ENCODE data around the gene MSRB3. TPM values are rescaled to one million over a fixed set of nuclear protein-coding genes. Genes with fewer than 3 reads are reported as not detected.

The MSRB3 gene
- total RNA-seq, 1 experiment from 2014 or later: 1.4 TPM

DNA sequence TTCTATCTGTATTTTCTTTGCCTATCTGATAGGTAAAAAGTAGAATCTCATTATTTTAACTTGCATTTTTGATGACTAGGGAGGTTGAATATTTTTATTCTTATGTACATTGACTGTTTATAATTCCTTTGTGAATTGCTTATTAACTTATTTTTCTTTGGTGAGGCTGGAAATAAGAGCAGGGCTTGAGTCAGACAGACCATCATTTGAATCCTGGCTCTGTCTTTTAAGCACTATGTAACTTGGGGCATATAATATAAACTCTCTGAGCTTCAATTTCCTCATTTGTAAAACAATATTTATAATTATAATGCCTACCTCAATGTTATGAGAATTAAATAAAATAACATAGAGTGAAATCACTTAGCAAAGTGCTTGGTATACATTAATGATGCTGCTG lies 108.9 kb downstream of the MSRB3 start:
- intact Hi-C loops (cut with micrococcal nuclease; ENCODE audit: unreplicated experiment): no loop called here
- Mint-ChIP-seq H3K27ac (ENCODE audit: unreplicated experiment) (no peak overlapping the region), H3K4me1 (ENCODE audit: low read depth, unreplicated experiment) (no peaks in the 10 kb centered on the region), H3K36me3 (ENCODE audit: insufficient read depth, unreplicated experiment) (no peaks in the 10 kb centered on the region), H3K9me3 (ENCODE audit: low read depth, unreplicated experiment) (no peaks in the 10 kb centered on the region), H3K4me3 (ENCODE audit: low read depth, unreplicated experiment) (no peak overlapping the region), H3K27me3 (ENCODE audit: unreplicated experiment) (no peaks in the 10 kb centered on the region)
- no peak for DNase-seq
- TF ChIP-seq CTCF (IDR thresholded peaks at IDR 0.05; ENCODE audit: unreplicated experiment): no peak
- BruUV-seq (replicated peaks): no TSS peak
- CTCF ChIA-PET: no interaction called here

- H3K36me3 Mint-ChIP-seq (ENCODE audit: insufficient read depth, unreplicated experiment): no peaks in the 10 kb centered on the region
- H3K4me1 Mint-ChIP-seq (ENCODE audit: low read depth, unreplicated experiment): no peaks in the 10 kb centered on the region
- CTCF ChIA-PET: no interaction called here
- BruUV-seq (replicated peaks): no TSS peak
- H3K9me3 Mint-ChIP-seq (ENCODE audit: low read depth, unreplicated experiment): no peaks in the 10 kb centered on the region
- intact Hi-C loops (cut with micrococcal nuclease; ENCODE audit: unreplicated experiment): no loop called here
- no peak for DNase-seq
- no peak overlapping the region for H3K4me3 Mint-ChIP-seq (ENCODE audit: low read depth, unreplicated experiment)
- TF ChIP-seq CTCF (IDR thresholded peaks at IDR 0.05; ENCODE audit: unreplicated experiment): no peak
- H3K27ac Mint-ChIP-seq (ENCODE audit: unreplicated experiment): no peak overlapping the region
- no peaks in the 10 kb centered on the region for H3K27me3 Mint-ChIP-seq (ENCODE audit: unreplicated experiment)
Observed at GRCh38 chr12:65389436-65389835, 111.0 kb downstream of the MSRB3 start.

DNA sequence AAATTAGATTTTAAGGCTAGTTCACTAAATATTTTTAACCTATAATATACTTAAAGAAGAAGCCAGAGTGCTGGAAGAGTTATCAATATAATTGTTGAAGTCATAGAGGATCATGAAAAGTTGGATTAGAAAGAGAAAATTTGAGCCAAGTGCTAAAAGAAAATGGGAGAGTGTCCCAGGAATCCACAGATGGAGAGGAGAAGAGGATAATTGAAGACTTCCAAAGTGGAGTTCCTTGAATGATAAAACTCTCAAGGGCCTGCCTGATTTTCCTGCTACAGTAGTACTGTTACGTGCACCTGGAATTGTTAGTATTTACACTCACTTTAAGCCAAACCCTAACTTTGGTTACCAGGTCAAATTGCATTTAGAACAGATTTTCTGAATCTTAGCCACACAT lies 113.2 kb downstream of the MSRB3 start:
- Mint-ChIP-seq H3K27me3 (ENCODE audit: unreplicated experiment) (no peaks in the 10 kb centered on the region), H3K9me3 (ENCODE audit: low read depth, unreplicated experiment) (peaks cover 5% of the 10 kb centered on the region), H3K4me3 (ENCODE audit: low read depth, unreplicated experiment) (no peak overlapping the region), H3K4me1 (ENCODE audit: low read depth, unreplicated experiment) (no peaks in the 10 kb centered on the region), H3K36me3 (ENCODE audit: insufficient read depth, unreplicated experiment) (no peaks in the 10 kb centered on the region), H3K27ac (ENCODE audit: unreplicated experiment) (no peak overlapping the region)
- intact Hi-C loops (cut with micrococcal nuclease; ENCODE audit: unreplicated experiment): no loop called here
- CTCF ChIA-PET: interaction anchor here (0.6 kb wide), 1 partner anchor 27 kb away, joined by 4 read pairs; no protein-coding TSS in a partner anchor
- no TSS peak for BruUV-seq (replicated peaks)
- no peak for TF ChIP-seq CTCF (IDR thresholded peaks at IDR 0.05; ENCODE audit: unreplicated experiment)
- DNase-seq: no peak

DNA sequence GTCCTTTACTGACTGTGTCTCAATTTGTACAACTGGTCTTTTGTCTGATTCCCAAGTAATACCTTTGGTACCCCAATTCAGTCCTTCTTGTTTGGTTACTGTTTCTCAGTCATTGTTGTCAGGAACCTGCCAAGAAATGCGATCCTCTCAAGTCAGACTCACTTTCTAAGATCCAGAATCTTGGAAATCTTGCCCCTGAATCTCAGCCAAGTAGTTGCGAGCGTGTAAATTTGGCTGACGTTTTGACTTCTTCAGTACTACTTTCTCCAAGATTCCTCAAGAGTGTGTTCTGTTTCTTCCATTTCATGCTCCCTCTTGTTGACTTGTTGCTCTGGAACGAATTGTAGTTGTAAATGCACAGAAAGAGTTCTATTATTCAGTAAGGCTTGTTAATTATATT lies 114.0 kb downstream of the MSRB3 start:
- no peaks in the 10 kb centered on the region for H3K4me1 Mint-ChIP-seq (ENCODE audit: low read depth, unreplicated experiment)
- BruUV-seq (replicated peaks): no TSS peak
- CTCF ChIA-PET: no interaction called here
- no peak overlapping the region for H3K27ac Mint-ChIP-seq (ENCODE audit: unreplicated experiment)
- no peak for TF ChIP-seq CTCF (IDR thresholded peaks at IDR 0.05; ENCODE audit: unreplicated experiment)
- no peak overlapping the region for H3K4me3 Mint-ChIP-seq (ENCODE audit: low read depth, unreplicated experiment)
- no peaks in the 10 kb centered on the region for H3K36me3 Mint-ChIP-seq (ENCODE audit: insufficient read depth, unreplicated experiment)
- intact Hi-C loops (cut with micrococcal nuclease; ENCODE audit: unreplicated experiment): no loop called here
- H3K9me3 Mint-ChIP-seq (ENCODE audit: low read depth, unreplicated experiment): peaks cover 5% of the 10 kb centered on the region
- no peak for DNase-seq
- no peaks in the 10 kb centered on the region for H3K27me3 Mint-ChIP-seq (ENCODE audit: unreplicated experiment)

DNA sequence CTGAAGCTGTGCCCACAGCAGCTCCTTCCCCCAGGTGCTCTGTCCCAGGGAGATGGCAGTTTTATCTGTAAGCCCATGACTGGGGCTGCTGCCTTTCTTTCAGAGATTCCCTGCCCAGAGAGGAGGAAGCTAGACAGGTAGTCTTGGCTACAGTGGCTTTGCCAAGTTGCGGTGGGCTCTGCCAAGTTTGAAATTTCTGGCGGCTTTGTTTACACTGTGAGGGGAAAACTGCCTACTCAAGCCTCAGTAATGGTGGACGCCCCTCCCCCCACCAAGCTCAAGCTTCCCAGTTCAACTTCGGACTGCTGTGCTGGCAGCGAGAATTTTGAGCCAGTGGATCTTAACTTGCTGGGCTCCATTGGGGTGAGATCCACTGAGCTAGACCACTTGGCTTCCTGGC lies 124.7 kb downstream of the MSRB3 start:
- no peaks in the 10 kb centered on the region for H3K36me3 Mint-ChIP-seq (ENCODE audit: insufficient read depth, unreplicated experiment)

More for the DNA sequence above, 124.7 kb downstream of the MSRB3 start:
- H3K4me3 Mint-ChIP-seq (ENCODE audit: low read depth, unreplicated experiment): no peak overlapping the region
- intact Hi-C loops (cut with micrococcal nuclease; ENCODE audit: unreplicated experiment): no loop called here
- no peaks in the 10 kb centered on the region for H3K27me3 Mint-ChIP-seq (ENCODE audit: unreplicated experiment)
- H3K9me3 Mint-ChIP-seq (ENCODE audit: low read depth, unreplicated experiment): peaks cover 5% of the 10 kb centered on the region
- no peaks in the 10 kb centered on the region for H3K4me1 Mint-ChIP-seq (ENCODE audit: low read depth, unreplicated experiment)
- CTCF ChIA-PET: no interaction called here
- H3K27ac Mint-ChIP-seq (ENCODE audit: unreplicated experiment): no peak overlapping the region
- TF ChIP-seq CTCF (IDR thresholded peaks at IDR 0.05; ENCODE audit: unreplicated experiment): no peak
- DNase-seq: no peak
- BruUV-seq (replicated peaks): no TSS peak
